ENCODE measurements around the gene APP.
"Not testable (repeated sequence)": the region's sequence is repeated elsewhere in the genome, so short reads cannot be mapped to it uniquely, and the experiment has no call there.

Gene APP

DNA sequence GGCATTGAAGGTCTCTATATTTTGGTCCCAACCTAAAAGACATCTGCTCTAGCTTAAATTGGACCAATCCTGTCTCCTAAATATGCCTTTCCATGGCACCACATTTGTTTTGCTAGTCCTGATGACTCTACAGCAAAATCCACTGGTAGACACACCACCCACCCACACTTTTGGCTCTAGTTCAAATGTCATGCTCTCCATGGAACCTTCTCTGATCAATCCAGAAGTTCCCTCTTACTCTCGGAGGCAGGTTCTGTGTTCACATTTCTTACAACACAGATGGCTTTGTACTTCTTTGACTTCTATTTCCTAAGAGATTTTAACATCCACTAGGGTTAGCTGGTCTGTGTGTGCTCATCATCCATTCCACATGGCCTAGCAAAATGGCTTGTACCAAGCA is 151.3 kb downstream of the APP start:
- no peak for DNase-seq

DNA sequence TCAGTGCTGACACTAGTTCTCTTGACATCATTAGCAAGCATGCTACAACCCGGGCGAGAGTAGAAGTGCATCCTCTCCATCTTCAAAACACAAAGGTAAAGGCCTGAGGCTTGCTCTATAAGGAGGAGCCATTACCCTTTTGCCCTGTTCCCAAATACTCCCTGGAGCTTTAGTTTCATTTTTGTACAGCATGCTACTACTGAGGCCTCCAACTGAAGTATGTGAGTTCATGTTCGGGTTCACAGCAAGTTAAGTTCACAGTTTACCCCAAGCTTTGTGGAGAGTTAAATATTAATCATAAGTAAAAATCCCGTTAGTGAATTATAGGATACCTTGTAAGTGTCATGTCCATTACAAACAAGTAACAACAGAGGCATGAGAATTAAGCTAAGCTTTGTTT is 156.6 kb downstream of the APP start:
- DNase-seq, result no peak

DNA sequence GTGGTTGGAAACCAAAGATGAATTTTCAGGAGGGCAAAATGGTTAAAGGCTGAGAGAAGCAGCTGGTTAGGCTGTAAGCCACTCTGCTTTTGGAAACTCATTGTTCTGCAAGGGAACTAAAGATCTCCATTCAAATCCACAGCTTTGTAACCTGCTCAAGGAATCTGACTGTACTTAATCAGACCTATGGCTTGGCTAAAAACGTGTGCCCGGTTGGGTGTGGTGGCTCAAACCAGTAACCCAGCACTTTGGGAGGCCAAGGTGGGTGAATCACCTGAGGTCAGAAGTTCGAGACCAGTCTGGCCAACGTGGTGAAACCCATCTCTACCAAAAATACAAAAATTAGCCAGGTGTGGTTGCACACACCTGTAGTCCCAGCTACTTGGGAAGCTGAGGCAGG is 158.1 kb downstream of the APP start:
- not testable (repeated sequence) for DNase-seq

DNA sequence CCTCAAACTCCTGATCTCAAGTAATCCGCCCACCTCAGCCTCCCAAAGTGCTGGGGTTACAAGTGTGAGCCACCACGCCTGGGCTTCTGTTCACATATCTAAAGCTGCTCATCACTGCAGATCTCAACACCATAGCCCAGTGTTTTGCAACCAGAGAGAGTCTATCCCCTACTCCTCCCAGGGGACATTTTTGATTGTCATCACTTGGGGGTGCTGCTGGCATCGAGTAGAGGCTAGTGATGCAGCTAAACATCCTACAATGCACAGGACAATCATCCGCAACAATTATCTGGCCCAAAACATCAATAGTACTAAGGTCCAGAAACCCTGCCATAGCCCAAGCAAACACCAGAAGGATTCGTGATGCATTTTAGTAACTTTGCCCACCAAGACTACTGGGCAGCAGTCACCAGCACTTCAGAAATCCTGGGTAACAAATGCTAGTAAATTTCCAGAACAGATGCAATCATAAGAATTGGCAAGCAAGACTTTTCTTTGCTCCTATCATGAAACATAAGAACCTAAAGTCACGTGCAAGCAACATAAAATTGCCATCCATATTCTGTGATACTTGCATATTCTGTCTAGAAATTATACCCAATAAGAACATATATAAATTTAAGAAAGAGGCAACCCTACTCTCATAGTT is 159.2 kb downstream of the APP start:
- DNase-seq, result no peak

DNA sequence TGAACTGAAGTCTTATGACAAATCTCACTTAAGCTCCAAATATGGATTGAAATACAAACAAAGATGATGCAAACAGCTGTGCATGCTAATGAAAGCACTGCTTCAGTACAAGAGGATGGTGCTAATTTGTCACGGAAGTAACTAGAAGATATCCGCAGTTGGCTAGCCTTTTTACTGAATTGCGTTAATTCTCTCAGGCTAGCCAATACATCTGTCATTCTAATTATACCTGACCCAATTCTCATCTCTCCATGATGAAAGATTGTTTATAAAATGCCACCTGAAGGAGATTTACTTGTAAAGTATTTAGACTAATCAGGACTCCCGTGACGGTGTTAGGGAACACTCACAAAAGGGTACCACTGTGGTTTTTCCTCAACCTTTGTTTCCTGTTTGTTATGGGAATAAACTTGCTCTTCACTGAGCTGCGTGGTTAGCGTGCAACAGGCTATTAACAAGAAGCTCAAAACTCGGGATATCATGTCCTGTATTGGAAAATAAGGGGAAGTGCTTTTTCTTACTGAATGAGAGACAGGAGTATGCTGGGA is 162.5 kb downstream of the APP start:
- no peak for DNase-seq

DNA sequence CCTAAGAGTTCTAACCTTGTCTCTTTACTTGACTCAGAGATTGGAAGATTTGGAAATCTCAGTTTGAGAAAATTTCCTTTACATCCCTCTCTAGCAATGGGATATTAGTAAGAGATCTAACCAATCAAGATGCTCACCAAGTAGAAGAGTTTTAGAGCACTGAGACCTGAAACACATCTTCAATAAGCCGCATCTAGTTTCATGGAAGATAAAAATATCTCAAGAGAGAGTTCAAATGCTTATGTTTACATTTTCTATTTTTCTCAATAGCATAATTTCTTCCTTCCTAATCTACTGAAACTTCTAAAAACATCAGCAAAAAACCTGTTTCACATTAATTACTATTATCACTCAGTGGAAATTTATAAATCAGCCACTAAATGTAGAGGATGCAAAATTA is 165.1 kb downstream of the APP start:
- DNase-seq, result no peak

DNA sequence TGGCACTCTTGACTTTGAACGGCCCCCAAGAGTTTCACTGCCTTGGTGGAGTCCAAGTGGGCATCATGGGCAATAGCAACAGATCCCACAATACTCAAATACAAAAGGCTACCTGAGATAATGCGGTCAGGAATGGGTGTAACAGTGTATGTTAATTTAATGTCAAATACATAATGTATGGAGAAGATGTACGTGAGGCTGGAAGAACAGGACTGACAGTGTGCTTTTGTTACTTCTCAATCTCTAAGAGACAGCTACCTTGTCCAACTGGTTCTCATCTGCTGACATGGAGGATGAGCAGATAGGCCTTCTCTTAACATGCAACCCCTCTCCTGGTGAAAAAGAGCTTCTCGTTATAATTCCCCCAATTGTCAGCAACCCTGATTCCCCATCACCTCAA is 167.2 kb downstream of the APP start:
- DNase-seq, result no peak

DNA sequence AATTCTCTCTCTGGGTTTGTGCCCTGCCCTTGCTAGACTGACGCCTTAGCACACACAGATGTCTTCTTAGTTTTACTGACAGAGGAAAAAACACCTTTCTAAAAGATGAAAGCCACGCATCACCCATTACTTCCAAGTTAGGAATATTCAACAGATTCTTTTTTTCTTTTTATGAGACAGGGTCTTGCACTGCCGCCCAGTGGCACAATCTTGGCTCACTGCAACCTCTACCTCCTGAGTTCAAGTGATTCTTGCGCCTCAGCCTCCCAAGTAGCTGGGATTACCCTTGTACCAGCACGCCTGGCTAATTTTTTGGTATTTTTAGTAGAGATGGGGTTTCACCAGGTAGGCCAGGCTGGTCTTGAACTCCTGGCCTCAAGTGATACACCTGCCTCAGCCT is 169.2 kb downstream of the APP start:
- no peak for DNase-seq

DNA sequence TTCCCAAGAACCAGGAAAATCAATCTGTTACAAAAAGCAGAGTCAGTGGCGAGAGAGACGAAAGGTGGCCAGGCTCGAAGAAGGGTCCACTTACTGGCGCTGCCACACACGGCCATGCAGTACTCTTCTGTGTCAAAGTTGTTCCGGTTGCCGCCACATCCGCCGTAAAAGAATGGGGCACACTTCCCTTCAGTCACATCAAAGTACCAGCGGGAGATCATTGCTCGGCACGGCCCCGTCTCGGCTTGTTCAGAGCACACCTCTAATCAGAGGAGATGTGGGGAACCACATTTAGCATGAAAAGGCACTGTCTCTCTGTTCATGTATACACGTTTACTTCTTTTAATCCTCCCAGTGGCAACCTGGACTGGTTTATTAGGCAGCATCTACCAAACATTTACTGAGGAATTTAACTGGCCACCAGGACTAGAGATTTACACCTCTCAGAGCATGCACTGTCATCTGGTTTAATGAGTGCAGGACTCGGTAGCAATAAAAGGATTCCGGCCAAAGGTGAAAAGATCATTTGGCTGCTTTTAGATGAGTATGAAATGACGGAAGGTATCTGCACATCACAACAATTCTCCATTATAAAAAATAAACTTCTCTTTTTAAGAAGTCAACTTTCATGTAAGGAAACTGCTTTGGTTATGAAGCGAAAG is 170.5 kb downstream of the APP start:
- DNase-seq, result no peak

DNA sequence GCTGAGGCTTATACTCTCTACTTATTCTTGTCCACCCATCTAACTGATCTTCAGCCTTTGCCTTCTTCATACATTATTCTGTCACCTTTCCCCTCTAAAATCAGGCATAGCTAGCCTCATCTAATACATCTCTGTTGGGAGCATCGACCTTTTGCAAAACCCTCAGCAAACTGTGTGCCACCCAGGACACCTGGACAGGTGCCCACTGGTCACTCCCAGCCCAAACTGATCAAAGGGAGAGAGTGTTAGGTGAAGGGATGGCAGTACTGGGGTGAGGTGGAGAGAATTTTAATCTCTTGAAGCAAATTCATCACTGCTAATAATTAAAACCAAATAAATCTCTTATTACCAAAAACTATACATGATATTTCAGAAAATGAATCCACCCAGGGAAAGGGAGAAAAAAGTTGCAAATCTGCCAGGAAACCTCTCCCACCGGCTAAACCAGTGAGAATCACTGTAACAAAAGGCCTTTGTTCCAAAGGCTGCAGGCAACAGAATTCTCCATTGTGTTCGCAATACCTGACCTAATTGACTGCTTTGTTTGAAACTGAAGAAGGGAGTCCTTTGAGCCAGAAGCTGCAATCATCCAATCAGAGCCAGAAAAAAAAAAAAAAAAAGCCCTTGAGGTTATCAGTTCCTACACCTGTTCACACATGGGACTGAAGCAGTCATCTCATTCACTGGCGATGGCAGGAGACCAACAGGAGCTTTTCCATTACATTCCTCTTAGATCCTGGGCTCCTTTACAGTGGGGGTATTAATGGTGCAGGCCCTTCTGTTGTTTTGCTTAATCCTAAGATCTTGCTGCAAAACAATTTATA is 172.6 kb downstream of the APP start:
- no peak for DNase-seq

DNA sequence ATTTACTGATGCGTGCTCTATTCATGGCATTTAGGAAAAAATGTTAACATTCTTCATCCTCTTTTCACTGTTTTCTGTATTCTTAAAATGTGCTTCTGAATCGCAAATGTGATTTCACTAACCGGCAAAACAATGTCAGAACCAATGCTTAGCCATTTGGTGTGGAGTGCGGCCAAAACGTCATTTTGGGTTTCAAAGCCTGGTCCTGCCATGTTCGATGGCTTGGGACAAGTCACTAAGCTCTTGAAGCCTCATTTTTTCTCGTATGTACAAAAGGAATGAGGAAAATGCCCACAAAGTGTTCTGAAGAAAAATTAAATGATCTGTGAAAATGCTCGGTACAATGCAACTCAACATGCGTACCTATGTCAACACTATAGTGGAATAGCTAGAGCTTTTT is 175.3 kb downstream of the APP start:
- DNase-seq, result no peak

DNA sequence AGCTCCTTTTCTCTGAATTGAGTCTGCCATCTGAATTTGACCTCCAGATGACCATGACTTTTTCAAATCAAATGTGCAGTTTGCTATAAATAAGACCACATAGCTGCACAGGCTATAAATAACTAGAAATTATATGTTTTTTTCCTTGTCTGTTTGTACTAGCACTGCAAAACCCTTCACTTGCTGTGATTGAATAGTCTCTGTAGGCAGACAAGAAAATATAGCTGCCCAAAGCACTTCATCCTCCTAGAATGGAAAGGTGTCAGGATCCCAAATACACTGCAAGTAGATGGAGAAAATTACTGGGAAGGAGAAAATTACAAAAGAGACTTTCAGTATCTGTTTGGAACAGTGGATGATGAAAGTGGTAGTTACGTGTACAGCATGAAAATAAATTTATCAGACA is 175.8 kb downstream of the APP start:
- DNase-seq, result no peak

DNA sequence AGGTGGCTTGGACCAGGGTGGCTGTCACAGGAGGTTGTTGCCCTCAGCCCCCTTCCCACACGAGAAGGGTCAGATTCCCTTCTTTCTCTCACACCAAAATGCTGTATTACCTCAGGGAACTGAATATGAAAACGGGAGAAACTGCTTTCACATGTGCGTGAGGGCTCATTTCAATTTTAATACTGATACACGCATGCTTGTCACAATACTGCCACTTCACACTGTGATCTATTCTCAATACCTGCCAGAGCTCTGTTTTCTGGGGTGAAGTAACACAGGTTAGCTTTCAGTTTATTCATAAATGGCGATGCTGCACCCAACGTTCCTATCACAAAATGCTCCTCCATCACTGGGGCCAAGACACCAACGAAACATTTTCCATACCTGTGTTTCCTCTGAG is 181.8 kb downstream of the APP start:
- DNase-seq, result no peak

DNA sequence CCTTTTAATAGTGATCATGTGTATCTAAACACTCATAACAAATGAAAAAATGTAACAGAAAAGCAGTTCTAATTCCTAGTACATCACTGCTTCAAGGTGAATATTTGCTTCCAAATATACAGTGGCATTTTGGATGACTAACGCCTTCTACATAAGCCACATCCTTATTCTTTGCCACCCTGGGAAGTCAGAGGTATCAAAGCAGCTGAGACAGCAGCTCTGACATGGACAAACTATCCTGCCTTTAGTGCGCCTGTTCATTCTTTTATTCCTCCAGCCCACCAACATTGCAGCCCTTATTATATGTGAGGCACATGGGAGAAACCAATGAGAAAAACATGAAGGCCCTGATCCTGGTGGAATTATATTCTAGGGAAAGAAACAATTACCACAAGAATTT is 183.0 kb downstream of the APP start:
- DNase-seq, result no peak

DNA sequence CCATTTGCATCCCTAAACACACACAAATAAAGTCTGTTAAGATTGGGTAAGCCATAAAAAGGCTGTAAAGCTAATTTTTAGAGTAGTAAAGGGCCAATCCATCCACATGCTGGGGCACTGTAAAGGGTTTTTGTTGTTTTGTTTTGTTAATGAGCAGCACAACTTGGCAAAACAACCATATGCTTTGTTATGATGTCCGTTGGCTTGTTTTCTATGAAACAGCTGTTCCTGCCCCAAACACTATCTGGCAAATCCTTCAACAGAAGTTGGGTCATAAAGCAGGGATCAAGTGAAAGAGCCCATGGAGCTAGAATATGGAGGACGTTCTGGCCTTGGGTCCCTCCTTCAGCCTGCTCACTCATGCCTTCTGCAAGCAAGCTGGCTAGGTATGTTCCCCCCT is 183.6 kb downstream of the APP start:
- DNase-seq, result no peak

DNA sequence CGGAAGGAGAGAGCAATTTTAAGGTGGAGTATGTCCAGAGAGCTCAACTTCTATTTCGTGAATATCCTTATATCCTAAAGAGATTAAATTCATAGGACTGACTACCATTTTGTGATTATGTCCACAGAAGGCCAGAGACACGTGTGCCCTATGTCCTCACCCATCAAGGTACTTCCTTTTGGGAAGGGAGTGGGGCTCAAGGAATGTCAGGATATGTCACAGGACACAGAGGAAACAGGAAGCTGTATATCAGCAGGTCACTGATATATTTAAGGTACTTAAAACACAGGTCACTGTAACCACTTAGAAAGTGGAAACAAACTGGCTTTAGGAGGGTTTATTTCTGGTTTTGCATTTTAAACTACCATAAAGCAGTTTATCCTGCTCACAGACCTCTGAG is 184.6 kb downstream of the APP start:
- DNase-seq, result no peak

DNA sequence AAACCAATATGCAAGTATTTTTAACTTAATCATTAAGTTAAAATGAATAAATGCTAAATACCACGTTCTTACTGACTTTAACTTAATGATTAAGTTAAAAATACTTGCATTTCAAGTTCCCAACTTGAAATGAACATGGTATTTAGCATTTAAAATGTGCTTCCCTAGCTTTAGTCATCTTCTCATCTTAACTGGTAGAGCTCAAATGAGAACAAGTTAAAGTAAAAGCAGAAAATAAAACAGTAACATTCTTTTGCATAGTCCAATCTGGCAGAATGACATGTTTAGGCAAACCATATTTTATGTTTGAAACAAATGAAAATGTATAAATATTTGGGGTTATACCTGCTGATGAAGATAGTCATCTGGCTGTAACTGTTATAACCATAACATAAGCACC is 186.0 kb downstream of the APP start:
- DNase-seq, result no peak

DNA sequence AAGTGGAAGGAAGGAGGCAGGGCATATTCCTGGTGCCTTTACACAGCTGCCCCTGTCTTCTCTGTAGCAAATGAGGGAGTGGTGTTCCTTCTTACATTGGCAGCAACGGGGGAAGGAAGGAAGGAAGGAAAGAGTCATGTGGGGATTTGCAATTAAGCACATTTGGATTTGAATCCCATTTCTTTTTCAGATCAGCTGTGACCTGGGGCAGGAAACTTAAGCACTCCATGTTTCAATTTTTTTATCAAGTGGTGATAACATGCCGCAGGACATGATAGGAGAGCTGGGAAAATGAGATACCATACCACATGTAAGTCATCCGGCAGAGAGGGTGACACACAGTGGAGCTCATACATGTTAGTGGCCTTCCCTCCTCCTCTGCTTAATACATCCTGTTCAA is 186.8 kb downstream of the APP start:
- DNase-seq, result no peak

DNA sequence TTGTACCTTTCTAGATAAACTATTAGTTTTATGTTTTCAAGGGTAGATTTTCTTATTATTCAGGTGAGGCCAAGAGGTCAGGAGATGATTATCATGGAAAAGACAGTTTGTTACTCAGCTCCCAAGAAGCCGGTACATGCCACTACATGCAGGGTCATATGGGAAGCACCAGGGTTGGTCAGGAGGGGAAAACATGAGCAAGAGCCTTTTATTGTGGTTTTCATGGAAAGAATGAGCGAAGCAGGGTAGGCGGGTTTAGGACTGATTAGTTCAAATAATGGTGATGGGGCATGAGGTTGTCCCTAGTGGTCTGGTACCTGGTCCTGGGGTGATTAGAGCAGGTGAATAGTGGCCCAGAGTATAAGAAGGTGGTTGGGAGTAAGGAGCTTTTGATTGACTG is 189.9 kb downstream of the APP start:
- DNase-seq, result no peak

DNA sequence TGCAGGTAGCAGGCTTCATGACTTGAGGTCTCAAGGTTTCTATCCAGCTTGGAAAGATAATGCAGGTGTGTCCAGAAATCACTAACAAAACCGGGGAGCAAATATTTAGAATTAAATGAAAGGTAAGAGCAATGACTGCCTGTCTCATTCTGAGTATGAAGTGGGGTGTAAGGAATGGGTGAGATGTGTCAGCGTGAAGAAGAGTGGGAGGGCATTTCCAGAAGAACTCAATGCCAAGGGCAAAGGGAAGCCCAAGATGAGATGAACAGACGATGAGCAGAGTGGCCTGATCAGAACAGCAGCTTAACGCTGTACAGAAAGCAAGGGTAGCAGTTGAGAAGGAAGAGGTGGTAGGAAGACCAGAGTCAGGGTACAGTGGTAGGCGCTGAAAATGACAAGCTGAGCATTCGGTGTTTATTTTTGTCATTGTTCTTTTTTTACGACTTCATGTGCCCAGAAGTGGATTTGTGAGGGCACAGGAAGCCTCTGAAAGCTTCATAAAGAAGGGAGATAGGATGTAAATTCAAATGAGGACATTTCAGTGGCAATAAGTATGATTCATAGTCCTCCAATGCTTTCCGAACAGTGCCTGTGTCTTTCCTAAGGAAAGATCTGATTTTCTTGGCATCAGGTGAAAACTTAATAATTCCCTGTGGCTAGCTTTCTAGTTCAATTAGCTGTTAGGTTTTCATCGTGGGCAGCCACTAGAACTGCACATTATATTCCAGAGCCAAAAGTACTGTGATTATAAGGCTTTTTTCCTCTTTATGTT is 190.5 kb downstream of the APP start:
- DNase-seq, result no peak

DNA sequence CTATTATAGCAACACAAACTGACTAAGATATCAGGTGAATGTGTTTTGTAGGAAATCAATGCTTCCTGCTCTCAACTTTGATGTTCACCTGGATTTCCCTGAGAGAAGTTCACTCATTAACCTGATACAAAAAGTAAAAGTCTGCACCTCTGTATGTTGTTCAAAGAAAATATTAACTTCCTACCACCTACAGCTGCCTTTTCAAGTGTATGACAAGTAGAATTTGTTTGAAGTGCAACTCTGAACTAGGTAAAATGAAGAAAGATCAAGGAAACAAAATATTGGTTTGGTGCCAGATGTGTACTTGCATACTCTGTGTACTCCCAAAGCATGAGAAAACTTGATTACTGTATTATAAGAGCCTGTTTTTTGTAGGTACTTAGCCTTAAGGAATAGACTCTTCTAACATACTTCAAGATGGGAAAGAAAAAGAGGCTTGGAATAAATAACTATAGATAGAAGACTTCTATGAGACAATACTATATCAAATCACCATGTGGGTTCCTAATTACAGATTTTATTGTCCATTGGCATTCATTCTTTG is 193.4 kb downstream of the APP start:
- DNase-seq, result no peak

DNA sequence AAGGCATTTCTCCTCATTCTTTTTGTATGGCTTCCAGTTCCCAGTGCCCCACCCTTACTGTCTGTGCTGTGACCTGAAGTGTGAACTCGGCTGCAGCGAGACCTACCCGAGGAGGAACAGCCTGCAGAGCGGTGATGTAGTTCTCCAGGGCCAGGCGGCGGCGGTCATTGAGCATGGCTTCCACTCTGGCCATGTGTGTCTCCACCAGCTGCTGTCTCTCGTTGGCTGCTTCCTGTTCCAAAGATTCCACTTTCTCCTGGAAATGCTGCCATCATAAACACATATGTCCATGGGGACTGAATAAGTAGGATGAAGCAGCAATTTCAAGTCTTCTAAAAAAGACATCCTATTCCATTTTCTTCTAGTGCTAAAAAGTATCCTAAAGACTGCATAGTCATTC is 195.6 kb downstream of the APP start:
- DNase-seq, result no peak

Data from RPMI8226 (cell line).